Endothelial cell of umbilical vein (primary cell): ENCODE measurements around the gene PHACTR1. TPM values are rescaled to one million over a fixed set of nuclear protein-coding genes. Genes with fewer than 3 reads are reported as not detected.

ENCODE experiments used
- BruUV-seq: library from RNA; stranded (reverse); fragments of 400-500 nt; replicated peaks from 2 replicates; lab custom pipeline; 2021; lab: Mats Ljungman, UMichigan
- CTCF ChIA-PET: fragments of 300-600, 350-600 bp; sonication (Branson Sonifier 250); formaldehyde crosslinking; loops from one replicate; lab custom pipeline; 2021; ENCODE audit warnings: antibody characterized with exemption, inconsistent platforms; lab: Charles Lee
- POLR2A ChIA-PET: fragments of 300-600, 350-600 bp; sonication (Branson Sonifier 250); formaldehyde crosslinking; loops from one replicate; lab custom pipeline; 2021; ENCODE audit warnings: antibody characterized with exemption, inconsistent platforms; lab: Charles Lee
- DNase-seq: peaks from one replicate; pipeline ENCODE4 v3.0.0-alpha.2; 2011; ENCODE audit warnings: low read depth, low spot score
- FAIRE-seq: peaks from 2 replicates; lab custom pipeline; 2011; peaks lifted over from hg19 to GRCh38; lab: Jason Lieb, UNC
- H2AFZ ChIP-seq: 2 replicates; pipeline ENCODE4 v1.6.0; 2012; ENCODE audit warnings: low read depth, low read length, control low read depth, inconsistent platforms
- H3K27ac ChIP-seq: 2 replicates; pipeline ENCODE4 v1.5.1; 2011; ENCODE audit warnings: low read depth, mild to moderate bottlenecking, control low read depth, low read length, moderate library complexity; ENCODE audit not compliant: insufficient read depth
- H3K27me3 ChIP-seq, 2 experiments: 2 replicates each; pipeline versions ENCODE4 v1.6.0 to v1.6.1; 2011; ENCODE audit warnings: low read length in 2 of 2, mixed read lengths in 1 of 2; ENCODE audit not compliant: control insufficient read depth in 2 of 2, insufficient read depth in 2 of 2
- H3K36me3 ChIP-seq, 2 experiments: 2 replicates in 1 of 2; 3 replicates in 1 of 2; pipeline ENCODE4 v1.5.1; 2011; ENCODE audit warnings: low read length in 2 of 2, mild to moderate bottlenecking in 1 of 2, moderate library complexity in 1 of 2; ENCODE audit not compliant: control insufficient read depth in 2 of 2, insufficient read depth in 2 of 2; ENCODE audit errors: extremely low read depth in 1 of 2
- H3K4me1 ChIP-seq: 3 replicates; pipeline ENCODE4 v1.5.1; 2011; ENCODE audit warnings: mild to moderate bottlenecking, low read length; ENCODE audit not compliant: control insufficient read depth, insufficient read depth; ENCODE audit errors: extremely low read depth
- H3K4me2 ChIP-seq: 2 replicates; pipeline ENCODE4 v1.6.1; 2011; ENCODE audit warnings: low read length, control low read depth, mixed read lengths; ENCODE audit not compliant: insufficient read depth
- H3K4me3 ChIP-seq, 3 experiments: fragments of 200-600 bp in 1 of 3; sonication (generic), shearing (Covaris generic) in 1 of 3; replicated peaks in 1 of 3; 2 replicates each; pipeline ENCODE4 v1.5.1; 2011 to 2016; ENCODE audit warnings: control low read depth in 3 of 3, low read length in 3 of 3, mild to moderate bottlenecking in 2 of 3, inconsistent platforms in 1 of 3, low read depth in 1 of 3, moderate library complexity in 1 of 3; ENCODE audit not compliant: insufficient read depth in 1 of 3
- H3K79me2 ChIP-seq: 2 replicates; pipeline ENCODE4 v1.6.0; 2012; ENCODE audit warnings: low read length, inconsistent platforms; ENCODE audit not compliant: control insufficient read depth, insufficient read depth
- H3K9ac ChIP-seq: replicated peaks from 2 replicates; pipeline ENCODE3; 2011; ENCODE audit warnings: low read length, control low read depth; ENCODE audit not compliant: insufficient read depth; ENCODE audit errors: extremely low read depth
- H3K9me1 ChIP-seq: replicated peaks from 3 replicates; pipeline ENCODE4 v1.6.0; 2011; ENCODE audit warnings: mild to moderate bottlenecking, low read length; ENCODE audit not compliant: control insufficient read depth, insufficient read depth; ENCODE audit errors: extremely low read depth
- H3K9me3 ChIP-seq: replicated peaks from 2 replicates; pipeline ENCODE4 v1.5.1; 2012; ENCODE audit warnings: low read length, inconsistent platforms; ENCODE audit not compliant: control insufficient read depth, insufficient read depth
- H4K20me1 ChIP-seq: replicated peaks from 2 replicates; pipeline ENCODE3; 2011; ENCODE audit warnings: mild to moderate bottlenecking, low read length; ENCODE audit not compliant: control insufficient read depth, insufficient read depth; ENCODE audit errors: extremely low read depth
- CTCF ChIP-seq, 2 donors: IDR thresholded peaks; 1 replicate in 1 of 2; 2 replicates in 1 of 2; pipeline ENCODE4 v1.5.1; 2011; ENCODE audit warnings: low read length in 2 of 2, mild to moderate bottlenecking in 2 of 2, moderate library complexity in 2 of 2, control low read depth in 1 of 2, inconsistent platforms in 1 of 2, low read depth in 1 of 2; ENCODE audit not compliant: insufficient read depth in 1 of 2; ENCODE audit errors: extremely low read depth in 1 of 2
- GATA2 ChIP-seq: IDR thresholded peaks from 2 replicates; pipeline ENCODE4 v1.7.0; 2011; ENCODE audit warnings: low read depth, mild to moderate bottlenecking, moderate library complexity, mixed read lengths, low read length; ENCODE audit not compliant: insufficient read length, insufficient read depth
- JUN ChIP-seq: IDR thresholded peaks from 2 replicates; pipeline ENCODE4 v1.6.1; 2011; ENCODE audit warnings: borderline replicate concordance, low read depth; ENCODE audit not compliant: insufficient read length, insufficient read depth
- MAX ChIP-seq: IDR thresholded peaks from 2 replicates; pipeline ENCODE4 v1.6.1; 2011; ENCODE audit not compliant: insufficient read depth, insufficient read length
- dilution Hi-C: fragments of 300-500 bp; cut with MboI; formaldehyde crosslinking; loops from one replicate; pipeline ENCODE4 v1.15.0; 2019; ENCODE audit warnings: low sequenced_read_pairs; ENCODE audit not compliant: extremely low pct_ligation_motif_present
- intact Hi-C: fragments of 100-400 bp; cut with micrococcal nuclease; formaldehyde crosslinking; loops from one replicate; pipeline ENCODE4 v1.10.0; 2022
- polyA plus RNA-seq, 4 experiments: library from polyadenylated mRNA; depleted of rRNA in 3 of 4; stranded (reverse) in 3 of 4; unstranded in 1 of 4; fragments of >200 nt; gene quantifications; 2 replicates each; pipeline versions ENCODE4 v1.2.1 to v1.2.3, GENCODE V29; 2011 to 2012; ENCODE audit warnings: missing spikeins in 1 of 4
- total RNA-seq: library from RNA; stranded (reverse); gene quantifications from 2 replicates; pipeline ENCODE4 v1.2.3, GENCODE V29; 2021

The PHACTR1 gene
- total and polyA plus RNA-seq, 2 donors (not counting 3 experiments of a cell fraction or from before 2014, with no cell fraction given): 2.4 to 23.2 TPM

GRCh38 chr6:13012296-13012695 is 295.7 kb downstream of the PHACTR1 start:
- H2AFZ ChIP-seq: no peak overlapping the region
- peaks cover 0 to 3% of the 10 kb centered on the region in 2 experiments for H3K27me3 ChIP-seq
- ChIA-PET POLR2A (no interaction called here), CTCF (interaction anchor here (1.3 to 1.9 kb wide), 4 partner anchors 19 to 563 kb away, joined by 3 to 9 read pairs (median 4); no protein-coding TSS in a partner anchor)
- no peak for FAIRE-seq
- no peaks in the 10 kb centered on the region for H4K20me1 ChIP-seq
- no peaks in the 10 kb centered on the region for H3K36me3 ChIP-seq
- peaks cover 4% of the 10 kb centered on the region for H3K4me1 ChIP-seq
- no peak for DNase-seq
- no peaks in the 10 kb centered on the region for H3K9me1 ChIP-seq
- no peaks in the 10 kb centered on the region for H3K79me2 ChIP-seq
- intact Hi-C loops (loop anchor here (5.0 kb wide), 1 partner anchor 315 kb away; the partner anchor contains the start of gene TBC1D7), dilution Hi-C loops (no loop called here)
- H3K4me2 ChIP-seq: no peak overlapping the region
- H3K9ac ChIP-seq: no peak overlapping the region
- no peak for TF ChIP-seq MAX
- TF ChIP-seq GATA2: no peak
- no peak for TF ChIP-seq JUN
- no peak for TF ChIP-seq CTCF (IDR thresholded peaks at IDR 0.05; ENCODE audit: extremely low read depth in 1 of 2, insufficient read depth in 1 of 2, low read depth in 1 of 2, low read length in 2 of 2)
- H3K9me3 ChIP-seq: no peaks in the 10 kb centered on the region
- BruUV-seq: no TSS peak
- H3K4me3 ChIP-seq: no peak overlapping the region
- H3K27ac ChIP-seq: no peak overlapping the region
